Fibroblast of skin of abdomen (primary cell): ENCODE results near the gene RBP2. TPM values are rescaled to one million over a fixed set of nuclear protein-coding genes. Genes with fewer than 3 reads are reported as not detected.

ENCODE experiments used
- DNase-seq: peaks from one replicate; pipeline ENCODE4 v3.0.0-alpha.2; 2013
- polyA plus RNA-seq, 2 experiments: library from polyadenylated mRNA; unstranded; fragments of 120-200 nt; gene quantifications; one replicate each; pipeline ENCODE4 v1.2.1, GENCODE V29; 2013; ENCODE audit not compliant: insufficient read length in 2 of 2

Gene RBP2
- polyA plus RNA-seq (2013, experiment 1 of 2; ENCODE audit: insufficient read length), result 0.18 TPM
- not detected for polyA plus RNA-seq (2013, experiment 2 of 2; ENCODE audit: insufficient read length)

GRCh38 chr3:139476348-139476747 lies at the start of gene RBP2:
TSS of gene RBP2 (minus strand) at chr3:139476516. CDS start at chr3:139476459, 57 bp downstream.
- no peak for DNase-seq

- no peak for DNase-seq
Measured at GRCh38 chr3:139524841-139525636, 48.7 kb upstream of the RBP2 start.

GRCh38 chr3:139523718-139524117 lies 47.4 kb upstream of the RBP2 start:
- DNase-seq, result no peak

- DNase-seq, result no peak
Measured at GRCh38 chr3:139523166-139523565, 46.9 kb upstream of the RBP2 start.

GRCh38 chr3:139522421-139522820 lies 46.1 kb upstream of the RBP2 start:
- DNase-seq, result no peak

- no peak for DNase-seq
Measured at GRCh38 chr3:139521816-139522215, 45.5 kb upstream of the RBP2 start.

GRCh38 chr3:139521144-139521543 lies 44.8 kb upstream of the RBP2 start:
- no peak for DNase-seq

- peak; percentile 41 for DNase-seq
Measured at GRCh38 chr3:139519998-139520737, 43.9 kb upstream of the RBP2 start.

- DNase-seq, result no peak
Measured at GRCh38 chr3:139518926-139519842, 42.9 kb upstream of the RBP2 start.

- DNase-seq, result no peak
Measured at GRCh38 chr3:139518306-139518705, 42.0 kb upstream of the RBP2 start.

GRCh38 chr3:139517321-139518065 lies 41.2 kb upstream of the RBP2 start:
- DNase-seq, result no peak

- no peak for DNase-seq
Measured at GRCh38 chr3:139514741-139515140, 38.4 kb upstream of the RBP2 start.

GRCh38 chr3:139509631-139510030 lies 33.3 kb upstream of the RBP2 start:
- no peak for DNase-seq

GRCh38 chr3:139506766-139507165 lies 30.4 kb upstream of the RBP2 start:
- no peak for DNase-seq

GRCh38 chr3:139505829-139506386 lies 29.6 kb upstream of the RBP2 start:
- no peak for DNase-seq

GRCh38 chr3:139499536-139499935 lies 23.2 kb upstream of the RBP2 start:
- DNase-seq, result no peak

GRCh38 chr3:139493826-139494385 lies 17.6 kb upstream of the RBP2 start:
- no peak for DNase-seq

- DNase-seq, result no peak
Measured at GRCh38 chr3:139491966-139492365, 15.7 kb upstream of the RBP2 start.

- no peak for DNase-seq
Measured at GRCh38 chr3:139491027-139491700, 14.8 kb upstream of the RBP2 start.

- DNase-seq, result no peak
Measured at GRCh38 chr3:139482206-139482605, 5.9 kb upstream of the RBP2 start.

GRCh38 chr3:139481116-139481515 lies 4.8 kb upstream of the RBP2 start:
- peak; percentile 24 for DNase-seq
